ENCODE measurements around the gene HSF4. TPM values are rescaled to one million over a fixed set of nuclear protein-coding genes. Genes with fewer than 3 reads are reported as not detected.

Gene HSF4
- total and polyA plus RNA-seq, 2 of the 4 experiments (the other 2 are of a cell fraction): 0.54 to 7.5 TPM

GRCh38 chr16:67186550-67186950, 22.0 kb downstream of the HSF4 start:
- WGBS, 2 experiments (ENCODE audit: extremely low coverage in 2 of 2, insufficient read length in 1 of 2): 24% methylated on average over 2 of the region's 5 CpGs; no CpG with 5 or more reads in 1 of the 2 experiments
- POLR2A ChIA-PET (ENCODE audit: unreplicated experiment): no interaction called here

More at GRCh38 chr16:67186550-67186950, 22.0 kb downstream of the HSF4 start:
- Histone ChIP-seq H2BK120ac (ENCODE audit: low read depth, low read length) (no peak overlapping the region), H3K4me2 (ENCODE audit: low read depth, low read length) (0 out of 2 replicates have a peak overlapping the region, but pooled peaks have one; percentile 9), H2BK20ac (ENCODE audit: low read depth, low read length) (no peak overlapping the region), H3K4me3 (ENCODE audit: insufficient read depth, low read depth, low read length) (no peak overlapping the region), H2BK5ac (ENCODE audit: low read depth, low read length, poor library complexity, severe bottlenecking) (no peak overlapping the region), H3K9ac (ENCODE audit: low read depth, low read length) (no peak overlapping the region), H3K9me3 (ENCODE audit: control insufficient read depth, insufficient read depth, low read length) (no peaks in the 10 kb centered on the region), H2AK9ac (replicated peaks; ENCODE audit: low read depth, low read length, poor library complexity) (peak overlapping the region; percentile 29), H3K79me1 (ENCODE audit: low read depth in 1 of 2, low read length in 2 of 2) (peaks cover 13 to 17% of the 10 kb centered on the region in 2 experiments), H3K56ac (ENCODE audit: extremely low read depth, insufficient read depth, low read length) (no peak overlapping the region), H3K14ac (replicated peaks; ENCODE audit: low read depth, low read length) (no peak overlapping the region), H3K36me3 (ENCODE audit: control insufficient read depth, insufficient read depth, low read length) (no peaks in the 10 kb centered on the region), H2AK5ac (ENCODE audit: low read depth, low read length) (no peak overlapping the region), H4K91ac (ENCODE audit: insufficient read depth, low read depth, low read length) (no peak overlapping the region), H3K27ac (ENCODE audit: insufficient read depth, low read length) (no peak overlapping the region), H3K4me1 (ENCODE audit: control insufficient read depth, insufficient read depth, low read length) (peaks cover 13% of the 10 kb centered on the region), H3K18ac (ENCODE audit: low read depth, low read length) (no peak overlapping the region), H3K4ac (ENCODE audit: low read depth, low read length) (no peak overlapping the region), H4K20me1 (ENCODE audit: insufficient read depth, low read length) (peaks cover 6% of the 10 kb centered on the region), H3K27me3 (ENCODE audit: control insufficient read depth, insufficient read depth, low read length) (no peaks in the 10 kb centered on the region), H2BK15ac (ENCODE audit: low read depth, low read length) (no peak overlapping the region), H2AFZ (replicated peaks; ENCODE audit: low read length, poor library complexity) (peak overlapping the region; percentile 23), H3K9me1 (ENCODE audit: insufficient read depth, low read length) (peaks cover 20% of the 10 kb centered on the region), H4K5ac (ENCODE audit: low read depth, low read length) (no peak overlapping the region), H4K8ac (ENCODE audit: low read depth in 2 of 2, low read length in 2 of 2) (no peak overlapping the region), H3K23ac (ENCODE audit: low read depth, low read length) (no peak overlapping the region)
- intact Hi-C loops (cut with micrococcal nuclease): loop anchor here (10.0 kb wide), 1 partner anchor 172 kb away; no protein-coding TSS in a partner anchor
- in situ Hi-C loops (cut with MboI; ENCODE audit: low sequenced_read_pairs): no loop called here
- ATAC-seq (ENCODE audit: low read depth): no peak
- no peak for DNase-seq
- TF ChIP-seq CEBPB (IDR thresholded peaks at IDR 0.05; ENCODE audit: low read depth, low read length) (no peak), MAFK (IDR thresholded peaks at IDR 0.05; ENCODE audit: low read depth, low read length) (no peak), RCOR1 (IDR thresholded peaks at IDR 0.05; ENCODE audit: insufficient replicate concordance, low read length) (no peak), RFX5 (IDR thresholded peaks at IDR 0.05; ENCODE audit: low read depth, low read length) (no peak), MXI1 (IDR thresholded peaks at IDR 0.05; ENCODE audit: borderline replicate concordance, low read depth, low read length) (no peak)
- dilution Hi-C loops (cut with HindIII; ENCODE audit: low sequenced_read_pairs, unreplicated experiment): no loop called here
- CTCF ChIA-PET: no interaction called here
- no TSS peak for BruUV-seq (replicated peaks)
